Measurements from ENCODE around the gene ATG12.

ATG12 gene

GRCh38 chr5:115806986-115807653, 34.2 kb downstream of the ATG12 start:
- DNase-seq, result no peak

GRCh38 chr5:115801984-115802383, 39.4 kb downstream of the ATG12 start:
- no peak for DNase-seq

GRCh38 chr5:115801152-115801551, 40.2 kb downstream of the ATG12 start:
- DNase-seq, result no peak

- no peak for DNase-seq
Observed at GRCh38 chr5:115800108-115800507, 41.3 kb downstream of the ATG12 start.

GRCh38 chr5:115798252-115798651, 43.1 kb downstream of the ATG12 start:
- no peak for DNase-seq

- DNase-seq, result no peak
Observed at GRCh38 chr5:115796656-115797055, 44.7 kb downstream of the ATG12 start.

GRCh38 chr5:115795700-115796099, 45.7 kb downstream of the ATG12 start:
- no peak for DNase-seq

GRCh38 chr5:115788440-115788839, 52.9 kb downstream of the ATG12 start:
- DNase-seq, result no peak

- no peak for DNase-seq
Observed at GRCh38 chr5:115787426-115787825, 53.9 kb downstream of the ATG12 start.

- no peak for DNase-seq
Observed at GRCh38 chr5:115785381-115786065, 55.8 kb downstream of the ATG12 start.

GRCh38 chr5:115778417-115778816, 62.9 kb downstream of the ATG12 start:
- DNase-seq, result no peak

Data from fibroblast of skin of scalp (primary cell).